DOHH2 (cell line): Measurements from ENCODE around the gene PRAF2.

ENCODE experiments used
- EZH2phosphoT487 ChIP-seq: fragments of 200-600 bp; sonication (generic); IDR thresholded peaks from 2 replicates; pipeline ENCODE4 v1.6.1; 2017; ENCODE audit warnings: borderline replicate concordance, mild to moderate bottlenecking, antibody characterized with exemption, low read length, moderate library complexity, mixed read lengths
- TF ChIP-seq, protein P1 (sequence below): fragments of 200-600 bp; sonication (generic); IDR thresholded peaks from one replicate; pipeline ENCODE4 v1.5.1; 2014; ENCODE audit warnings: antibody characterized with exemption, mild to moderate bottlenecking, low read depth, low read length; ENCODE audit not compliant: poor library complexity, severe bottlenecking

- TF ChIP-seq, protein P1, sequence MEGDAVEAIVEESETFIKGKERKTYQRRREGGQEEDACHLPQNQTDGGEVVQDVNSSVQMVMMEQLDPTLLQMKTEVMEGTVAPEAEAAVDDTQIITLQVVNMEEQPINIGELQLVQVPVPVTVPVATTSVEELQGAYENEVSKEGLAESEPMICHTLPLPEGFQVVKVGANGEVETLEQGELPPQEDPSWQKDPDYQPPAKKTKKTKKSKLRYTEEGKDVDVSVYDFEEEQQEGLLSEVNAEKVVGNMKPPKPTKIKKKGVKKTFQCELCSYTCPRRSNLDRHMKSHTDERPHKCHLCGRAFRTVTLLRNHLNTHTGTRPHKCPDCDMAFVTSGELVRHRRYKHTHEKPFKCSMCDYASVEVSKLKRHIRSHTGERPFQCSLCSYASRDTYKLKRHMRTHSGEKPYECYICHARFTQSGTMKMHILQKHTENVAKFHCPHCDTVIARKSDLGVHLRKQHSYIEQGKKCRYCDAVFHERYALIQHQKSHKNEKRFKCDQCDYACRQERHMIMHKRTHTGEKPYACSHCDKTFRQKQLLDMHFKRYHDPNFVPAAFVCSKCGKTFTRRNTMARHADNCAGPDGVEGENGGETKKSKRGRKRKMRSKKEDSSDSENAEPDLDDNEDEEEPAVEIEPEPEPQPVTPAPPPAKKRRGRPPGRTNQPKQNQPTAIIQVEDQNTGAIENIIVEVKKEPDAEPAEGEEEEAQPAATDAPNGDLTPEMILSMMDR: no peak
- no peak for TF ChIP-seq EZH2phosphoT487
Observed at GRCh38 chrX:49037883-49038475, 35.8 kb downstream of the PRAF2 start.
